KBM-7 (cell line): Measurements from ENCODE around the gene IRF5.

Experiments used
- DNase-seq: peaks from one replicate; pipeline ENCODE4 v3.0.0-alpha.2; 2015
- in situ Hi-C: fragments of 300-500 bp; cut with MboI; formaldehyde crosslinking; loops from 2 replicates; pipeline ENCODE4 v1.14.3; 2020; ENCODE audit warnings: low sequenced_read_pairs, low pct_unique_long_range_greater_than_20kb, mixed read lengths

Gene IRF5

DNA sequence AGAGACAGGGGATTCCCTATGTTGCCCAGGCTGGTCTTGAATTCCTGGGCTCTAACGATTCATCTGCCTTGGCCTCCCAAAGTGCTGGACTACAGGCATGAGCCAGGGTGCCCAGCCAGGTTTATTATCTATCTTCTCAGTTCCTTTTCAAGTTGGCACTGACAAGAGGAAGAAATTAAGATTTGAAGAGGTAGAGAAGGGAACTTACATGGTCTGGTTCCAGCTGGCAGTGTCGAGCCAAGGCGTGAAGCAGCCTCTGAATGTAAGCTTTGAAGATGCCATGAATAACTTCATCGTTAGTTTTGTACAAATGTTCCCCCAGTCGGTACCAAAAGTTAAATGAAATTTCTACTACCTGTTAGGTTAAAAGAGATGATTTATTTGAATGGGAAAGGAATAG is 59.5 kb downstream of the IRF5 start:
- no peak for DNase-seq
- in situ Hi-C loops: no loop called here
